ENCODE results near the gene VCAN. TPM values are rescaled to one million over a fixed set of nuclear protein-coding genes. Genes with fewer than 3 reads are reported as not detected.

The VCAN gene
- total and polyA plus RNA-seq, 3 donors from 2014 or later: 15.7 to 23.4 (median 22.8) TPM

- Histone ChIP-seq H3K27me3 (no peaks in the 10 kb centered on the region), H3K4me3 (no peak overlapping the region), H3K27ac (no peak overlapping the region), H3K36me3 (ENCODE audit: low read depth, missing control alignments) (no peaks in the 10 kb centered on the region), H3K4me1 (no peaks in the 10 kb centered on the region), H3K9me3 (no peaks in the 10 kb centered on the region)
- intact Hi-C loops (cut with DNase I; ENCODE audit: low total_unique reads): no loop called here
- no peak for TF ChIP-seq POLR2A (IDR thresholded peaks at IDR 0.05)
- TF ChIP-seq CTCF (IDR thresholded peaks at IDR 0.05): no peak
- WGBS, 2 donors: 91 to 94% methylated on average over 1 of the region's 1 CpG
- DNase-seq: no peak
Observed at GRCh38 chr5:83539463-83539790, 67.9 kb downstream of the VCAN start.

GRCh38 chr5:83540105-83540504 lies 68.6 kb downstream of the VCAN start:
- H3K4me3 ChIP-seq: no peak overlapping the region
- no peaks in the 10 kb centered on the region for H3K27me3 ChIP-seq
- no peak for DNase-seq
- WGBS, 2 donors: 93 to 96% methylated on average over 2 of the region's 2 CpGs
- H3K4me1 ChIP-seq: no peaks in the 10 kb centered on the region
- no peaks in the 10 kb centered on the region for H3K9me3 ChIP-seq
- intact Hi-C loops (cut with DNase I; ENCODE audit: low total_unique reads): no loop called here
- TF ChIP-seq CTCF (IDR thresholded peaks at IDR 0.05): no peak
- TF ChIP-seq POLR2A (IDR thresholded peaks at IDR 0.05): no peak
- no peaks in the 10 kb centered on the region for H3K36me3 ChIP-seq (ENCODE audit: low read depth, missing control alignments)
- no peak overlapping the region for H3K27ac ChIP-seq

- H3K36me3 ChIP-seq (ENCODE audit: low read depth, missing control alignments): no peaks in the 10 kb centered on the region
- 89 to 97% methylated on average over 3 of the region's 3 CpGs for WGBS, 2 donors
- no peak overlapping the region for H3K27ac ChIP-seq
- intact Hi-C loops (cut with DNase I; ENCODE audit: low total_unique reads): no loop called here
- H3K27me3 ChIP-seq: no peaks in the 10 kb centered on the region
- H3K9me3 ChIP-seq: no peaks in the 10 kb centered on the region
- no peak overlapping the region for H3K4me3 ChIP-seq
- TF ChIP-seq CTCF (IDR thresholded peaks at IDR 0.05) (no peak), POLR2A (IDR thresholded peaks at IDR 0.05) (no peak)
- H3K4me1 ChIP-seq: no peaks in the 10 kb centered on the region
- DNase-seq: no peak
Observed at GRCh38 chr5:83540783-83541182, 69.2 kb downstream of the VCAN start.

GRCh38 chr5:83542839-83543238 lies 71.3 kb downstream of the VCAN start:
- H3K9me3 ChIP-seq: no peaks in the 10 kb centered on the region
- H3K27ac ChIP-seq: no peak overlapping the region
- H3K36me3 ChIP-seq (ENCODE audit: low read depth, missing control alignments): no peaks in the 10 kb centered on the region
- H3K27me3 ChIP-seq: no peaks in the 10 kb centered on the region
- 81 to 88% methylated on average over 1 of the region's 1 CpG for WGBS, 2 donors
- no peak for DNase-seq
- H3K4me1 ChIP-seq: no peaks in the 10 kb centered on the region
- intact Hi-C loops (cut with DNase I; ENCODE audit: low total_unique reads): no loop called here
- TF ChIP-seq CTCF (IDR thresholded peaks at IDR 0.05): no peak
- no peak for TF ChIP-seq POLR2A (IDR thresholded peaks at IDR 0.05)
- H3K4me3 ChIP-seq: no peak overlapping the region

GRCh38 chr5:83543898-83544297 lies 72.4 kb downstream of the VCAN start:
- H3K27me3 ChIP-seq: no peaks in the 10 kb centered on the region
- WGBS, 2 donors: 51 to 56% methylated on average over 6 of the region's 6 CpGs
- no peak for DNase-seq
- no peaks in the 10 kb centered on the region for H3K4me1 ChIP-seq
- H3K4me3 ChIP-seq: no peak overlapping the region
- intact Hi-C loops (cut with DNase I; ENCODE audit: low total_unique reads): no loop called here
- TF ChIP-seq POLR2A (IDR thresholded peaks at IDR 0.05) (no peak), CTCF (IDR thresholded peaks at IDR 0.05) (no peak)
- no peaks in the 10 kb centered on the region for H3K36me3 ChIP-seq (ENCODE audit: low read depth, missing control alignments)
- H3K27ac ChIP-seq: no peak overlapping the region
- H3K9me3 ChIP-seq: no peaks in the 10 kb centered on the region
